ENCODE data around the gene GLIS2.

GLIS2 gene

GRCh38 chr16:4378999-4379690, 63.3 kb downstream of the GLIS2 start:
- Histone ChIP-seq H3K4me2 (ENCODE audit: low read length) (no peak overlapping the region), H3K27me3 (ENCODE audit: control insufficient read depth, insufficient read depth, low read length) (no peaks in the 10 kb centered on the region), H3K9me3 (replicated peaks; ENCODE audit: low read length) (no peaks in the 10 kb centered on the region), H3K36me3 (ENCODE audit: insufficient read depth, low read length) (peaks cover 37% of the 10 kb centered on the region), H3K4me1 (ENCODE audit: control insufficient read depth, insufficient read depth, low read length) (peaks cover 58% of the 10 kb centered on the region), H3K4me3 (ENCODE audit: low read length) (no peak overlapping the region), H3K9ac (ENCODE audit: low read depth, low read length) (no peak overlapping the region)

GRCh38 chr16:4380119-4381063, 64.5 kb downstream of the GLIS2 start:
- Histone ChIP-seq H3K4me1 (ENCODE audit: control insufficient read depth, insufficient read depth, low read length) (peaks cover 46% of the 10 kb centered on the region), H3K36me3 (ENCODE audit: insufficient read depth, low read length) (peaks cover 37% of the 10 kb centered on the region), H3K27me3 (ENCODE audit: control insufficient read depth, insufficient read depth, low read length) (no peaks in the 10 kb centered on the region), H3K9me3 (replicated peaks; ENCODE audit: low read length) (no peaks in the 10 kb centered on the region), H3K4me3 (ENCODE audit: low read length) (no peak overlapping the region), H3K4me2 (ENCODE audit: low read length) (no peak overlapping the region), H3K9ac (ENCODE audit: low read depth, low read length) (no peak overlapping the region)

GRCh38 chr16:4381072-4381934, 65.4 kb downstream of the GLIS2 start:
- Histone ChIP-seq H3K9ac (ENCODE audit: low read depth, low read length) (no peak overlapping the region), H3K4me3 (ENCODE audit: low read length) (no peak overlapping the region), H3K27me3 (ENCODE audit: control insufficient read depth, insufficient read depth, low read length) (no peaks in the 10 kb centered on the region), H3K4me1 (ENCODE audit: control insufficient read depth, insufficient read depth, low read length) (peaks cover 45% of the 10 kb centered on the region), H3K4me2 (ENCODE audit: low read length) (no peak overlapping the region), H3K9me3 (replicated peaks; ENCODE audit: low read length) (no peaks in the 10 kb centered on the region), H3K36me3 (ENCODE audit: insufficient read depth, low read length) (peaks cover 37% of the 10 kb centered on the region)

GRCh38 chr16:4381935-4382794, 66.3 kb downstream of the GLIS2 start:
- H3K4me1 ChIP-seq (ENCODE audit: control insufficient read depth, insufficient read depth, low read length), result peaks cover 45% of the 10 kb centered on the region
- no peak overlapping the region for H3K4me3 ChIP-seq (ENCODE audit: low read length)
- no peaks in the 10 kb centered on the region for H3K27me3 ChIP-seq (ENCODE audit: control insufficient read depth, insufficient read depth, low read length)
- no peak overlapping the region for H3K4me2 ChIP-seq (ENCODE audit: low read length)
- H3K9ac ChIP-seq (ENCODE audit: low read depth, low read length), result no peak overlapping the region
- no peaks in the 10 kb centered on the region for H3K9me3 ChIP-seq (replicated peaks; ENCODE audit: low read length)
- H3K36me3 ChIP-seq (ENCODE audit: insufficient read depth, low read length), result peaks cover 37% of the 10 kb centered on the region

- no peak overlapping the region for H3K4me3 ChIP-seq (ENCODE audit: low read length)
- H3K4me1 ChIP-seq (ENCODE audit: control insufficient read depth, insufficient read depth, low read length), result peaks cover 43% of the 10 kb centered on the region
- no peak overlapping the region for H3K4me2 ChIP-seq (ENCODE audit: low read length)
- no peak overlapping the region for H3K9ac ChIP-seq (ENCODE audit: low read depth, low read length)
- H3K9me3 ChIP-seq (replicated peaks; ENCODE audit: low read length), result no peaks in the 10 kb centered on the region
- H3K36me3 ChIP-seq (ENCODE audit: insufficient read depth, low read length), result peaks cover 35% of the 10 kb centered on the region
- H3K27me3 ChIP-seq (ENCODE audit: control insufficient read depth, insufficient read depth, low read length), result no peaks in the 10 kb centered on the region
Observed at GRCh38 chr16:4382795-4383357, 67.0 kb downstream of the GLIS2 start.

GRCh38 chr16:4383591-4384444, 68.0 kb downstream of the GLIS2 start:
- H3K4me2 ChIP-seq (ENCODE audit: low read length), result no peak overlapping the region
- H3K4me1 ChIP-seq (ENCODE audit: control insufficient read depth, insufficient read depth, low read length), result peaks cover 38% of the 10 kb centered on the region
- H3K27me3 ChIP-seq (ENCODE audit: control insufficient read depth, insufficient read depth, low read length), result no peaks in the 10 kb centered on the region
- no peaks in the 10 kb centered on the region for H3K9me3 ChIP-seq (replicated peaks; ENCODE audit: low read length)
- H3K4me3 ChIP-seq (ENCODE audit: low read length), result no peak overlapping the region
- peaks cover 33% of the 10 kb centered on the region for H3K36me3 ChIP-seq (ENCODE audit: insufficient read depth, low read length)
- no peak overlapping the region for H3K9ac ChIP-seq (ENCODE audit: low read depth, low read length)

GRCh38 chr16:4384509-4384942, 68.7 kb downstream of the GLIS2 start:
- Histone ChIP-seq H3K9me3 (replicated peaks; ENCODE audit: low read length) (no peaks in the 10 kb centered on the region), H3K27me3 (ENCODE audit: control insufficient read depth, insufficient read depth, low read length) (no peaks in the 10 kb centered on the region), H3K36me3 (ENCODE audit: insufficient read depth, low read length) (peaks cover 33% of the 10 kb centered on the region), H3K9ac (ENCODE audit: low read depth, low read length) (no peak overlapping the region), H3K4me3 (ENCODE audit: low read length) (no peak overlapping the region), H3K4me2 (ENCODE audit: low read length) (no peak overlapping the region), H3K4me1 (ENCODE audit: control insufficient read depth, insufficient read depth, low read length) (peaks cover 37% of the 10 kb centered on the region)

- Histone ChIP-seq H3K27me3 (ENCODE audit: control insufficient read depth, insufficient read depth, low read length) (no peaks in the 10 kb centered on the region), H3K4me1 (ENCODE audit: control insufficient read depth, insufficient read depth, low read length) (peaks cover 35% of the 10 kb centered on the region), H3K9ac (ENCODE audit: low read depth, low read length) (no peak overlapping the region), H3K4me3 (ENCODE audit: low read length) (no peak overlapping the region), H3K4me2 (ENCODE audit: low read length) (no peak overlapping the region), H3K36me3 (ENCODE audit: insufficient read depth, low read length) (peaks cover 34% of the 10 kb centered on the region), H3K9me3 (replicated peaks; ENCODE audit: low read length) (no peaks in the 10 kb centered on the region)
Observed at GRCh38 chr16:4385066-4385788, 69.4 kb downstream of the GLIS2 start.

GRCh38 chr16:4385789-4386450, 70.1 kb downstream of the GLIS2 start:
- H3K9ac ChIP-seq (ENCODE audit: low read depth, low read length), result no peak overlapping the region

More at GRCh38 chr16:4385789-4386450, 70.1 kb downstream of the GLIS2 start:
- Histone ChIP-seq H3K4me3 (ENCODE audit: low read length) (no peak overlapping the region), H3K9me3 (replicated peaks; ENCODE audit: low read length) (no peaks in the 10 kb centered on the region), H3K27me3 (ENCODE audit: control insufficient read depth, insufficient read depth, low read length) (no peaks in the 10 kb centered on the region), H3K36me3 (ENCODE audit: insufficient read depth, low read length) (peaks cover 36% of the 10 kb centered on the region), H3K4me2 (ENCODE audit: low read length) (no peak overlapping the region), H3K4me1 (ENCODE audit: control insufficient read depth, insufficient read depth, low read length) (peaks cover 28% of the 10 kb centered on the region)

All from skeletal muscle satellite cell (primary cell).